ENCODE measurements around the gene FARS2. TPM values are rescaled to one million over a fixed set of nuclear protein-coding genes. Genes with fewer than 3 reads are reported as not detected.

FARS2 gene
- total RNA-seq, 2 experiments from 2014 or later: 18.4 to 20.0 TPM

DNA sequence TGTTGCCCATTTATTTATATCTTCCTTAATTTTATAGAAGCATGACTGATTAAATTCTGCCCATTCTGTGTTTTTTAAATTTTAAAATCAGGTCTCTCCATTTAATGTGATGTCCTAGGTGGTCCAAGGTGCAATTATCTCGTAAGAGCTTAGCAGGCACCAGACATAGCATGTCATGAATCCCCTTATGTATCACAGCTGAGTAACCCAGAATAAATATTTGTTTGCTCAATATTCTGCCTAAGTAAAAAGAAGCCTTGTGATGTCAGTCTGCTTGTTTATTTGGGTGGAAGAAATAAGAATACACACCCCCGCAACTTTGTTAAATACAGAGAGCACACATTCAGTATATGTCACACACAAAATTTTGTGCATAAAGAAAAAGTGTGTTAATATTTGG lies 211.3 kb downstream of the FARS2 start:
- peaks cover 4% of the 10 kb centered on the region for H3K4me1 Mint-ChIP-seq
- H3K9me3 Mint-ChIP-seq: no peaks in the 10 kb centered on the region
- no peak for DNase-seq
- H3K27me3 Mint-ChIP-seq: no peaks in the 10 kb centered on the region
- H3K36me3 Mint-ChIP-seq: no peaks in the 10 kb centered on the region
- H3K4me3 Mint-ChIP-seq: no peak overlapping the region
- H3K27ac Mint-ChIP-seq: no peak overlapping the region

GRCh38 chr6:5475779-5476178 lies 214.5 kb downstream of the FARS2 start:
- H3K27me3 Mint-ChIP-seq: no peaks in the 10 kb centered on the region
- H3K9me3 Mint-ChIP-seq: no peaks in the 10 kb centered on the region
- DNase-seq: no peak
- no peaks in the 10 kb centered on the region for H3K4me1 Mint-ChIP-seq
- H3K27ac Mint-ChIP-seq: no peak overlapping the region
- no peaks in the 10 kb centered on the region for H3K36me3 Mint-ChIP-seq
- no peak overlapping the region for H3K4me3 Mint-ChIP-seq

DNA sequence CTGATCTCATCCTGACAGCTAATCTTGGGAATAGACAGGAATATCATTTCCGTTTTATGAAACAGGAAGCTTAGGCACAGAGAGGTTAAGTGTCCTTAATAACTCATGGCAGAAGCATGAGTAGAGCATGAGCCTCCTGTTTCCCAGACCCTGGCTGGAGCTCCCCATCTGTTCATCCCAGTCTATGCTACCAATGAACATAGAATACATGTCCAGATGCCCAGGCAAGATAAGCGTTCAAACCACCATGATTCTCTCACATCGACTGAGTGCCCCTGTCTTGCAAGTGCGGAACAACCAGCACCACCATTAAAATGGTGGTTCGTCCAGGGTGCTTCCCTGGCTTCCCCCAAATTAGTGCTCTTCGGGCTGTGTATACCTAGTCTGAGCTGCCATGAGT lies 217.1 kb downstream of the FARS2 start:
- Mint-ChIP-seq H3K4me3 (no peak overlapping the region), H3K27me3 (no peaks in the 10 kb centered on the region), H3K27ac (no peak overlapping the region), H3K4me1 (peaks cover 3% of the 10 kb centered on the region), H3K9me3 (no peaks in the 10 kb centered on the region), H3K36me3 (no peaks in the 10 kb centered on the region)
- DNase-seq: no peak

GRCh38 chr6:5481033-5481432 lies 219.7 kb downstream of the FARS2 start:
- H3K27ac Mint-ChIP-seq: no peak overlapping the region
- H3K4me3 Mint-ChIP-seq: no peak overlapping the region
- DNase-seq: no peak

DNA sequence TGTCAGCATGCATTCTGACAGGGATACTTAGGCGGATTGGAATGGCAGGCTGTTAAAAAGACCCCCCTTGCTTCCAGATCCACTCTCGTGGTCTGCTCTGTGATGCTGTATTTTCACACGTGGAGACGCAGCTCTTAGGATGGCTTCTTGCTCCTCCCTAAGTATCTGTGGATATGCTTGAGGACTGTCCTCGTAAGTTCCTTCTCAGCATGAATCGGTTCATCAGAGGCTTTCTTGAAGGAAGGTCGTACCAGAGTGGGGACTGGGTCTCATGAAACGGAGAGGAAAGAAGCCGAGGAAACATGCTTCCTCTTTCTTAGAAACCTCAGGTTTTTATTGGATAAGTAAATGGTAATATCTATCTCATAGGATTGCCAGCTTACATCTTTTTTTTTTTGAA lies 220.4 kb downstream of the FARS2 start:
- Mint-ChIP-seq H3K36me3 (no peaks in the 10 kb centered on the region), H3K27ac (no peak overlapping the region), H3K9me3 (no peaks in the 10 kb centered on the region), H3K4me3 (no peak overlapping the region), H3K27me3 (no peaks in the 10 kb centered on the region), H3K4me1 (peaks cover 13% of the 10 kb centered on the region)
- no peak for DNase-seq

More at GRCh38 chr6:5481033-5481432, 219.7 kb downstream of the FARS2 start:
- H3K27me3 Mint-ChIP-seq: no peaks in the 10 kb centered on the region
- H3K9me3 Mint-ChIP-seq: no peaks in the 10 kb centered on the region
- H3K36me3 Mint-ChIP-seq: no peaks in the 10 kb centered on the region
- peaks cover 6% of the 10 kb centered on the region for H3K4me1 Mint-ChIP-seq

DNA sequence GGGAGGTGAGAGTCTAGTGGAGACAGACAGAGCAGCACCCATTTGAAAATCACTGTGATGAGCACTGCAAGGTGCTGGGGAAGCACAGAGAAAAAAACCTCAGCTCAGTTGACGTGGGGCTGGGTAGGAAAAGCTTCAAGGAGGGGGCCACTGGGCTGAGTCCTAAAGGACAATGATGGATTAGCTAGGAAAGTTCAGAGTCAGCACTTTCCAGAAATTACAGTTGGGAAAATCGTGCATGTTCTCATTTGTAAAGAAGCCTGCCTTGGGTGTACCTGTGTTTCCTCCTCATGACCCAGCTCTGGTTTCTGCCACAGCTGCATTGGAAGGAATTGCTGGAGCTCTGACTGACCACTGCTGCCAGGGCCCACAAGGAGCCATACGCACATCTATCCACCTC lies 221.3 kb downstream of the FARS2 start:
- no peaks in the 10 kb centered on the region for H3K27me3 Mint-ChIP-seq
- H3K27ac Mint-ChIP-seq: no peak overlapping the region
- H3K4me1 Mint-ChIP-seq: peaks cover 17% of the 10 kb centered on the region
- DNase-seq: no peak
- no peak overlapping the region for H3K4me3 Mint-ChIP-seq
- H3K36me3 Mint-ChIP-seq: no peaks in the 10 kb centered on the region
- no peaks in the 10 kb centered on the region for H3K9me3 Mint-ChIP-seq

DNA sequence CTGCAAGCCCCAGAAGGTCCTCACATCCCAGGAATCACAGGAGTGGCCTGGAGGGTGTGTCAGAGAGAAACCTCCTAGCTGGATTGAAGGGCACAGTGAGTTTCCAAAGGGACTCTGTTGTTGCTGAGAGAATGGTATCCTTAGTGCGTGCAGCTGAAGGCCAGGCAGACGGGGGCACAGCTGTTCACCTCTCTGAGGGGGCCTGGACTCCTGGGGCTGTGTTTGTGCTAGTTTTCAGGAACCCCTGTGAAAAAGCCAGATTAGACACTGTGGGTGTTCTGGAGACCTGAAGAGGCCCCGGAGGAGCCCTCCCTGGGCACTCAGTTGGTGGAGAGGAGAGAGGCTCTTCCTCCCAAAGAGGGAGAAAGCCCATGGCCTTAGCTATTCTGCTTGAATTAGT lies 223.4 kb downstream of the FARS2 start:
- DNase-seq: no peak
- Mint-ChIP-seq H3K4me1 (peaks cover 17% of the 10 kb centered on the region), H3K4me3 (no peak overlapping the region), H3K9me3 (no peaks in the 10 kb centered on the region), H3K27ac (no peak overlapping the region), H3K27me3 (no peaks in the 10 kb centered on the region), H3K36me3 (peaks cover 2% of the 10 kb centered on the region)

GRCh38 chr6:5486214-5486613 lies 224.9 kb downstream of the FARS2 start:
- Mint-ChIP-seq H3K4me1 (peaks cover 17% of the 10 kb centered on the region), H3K9me3 (no peaks in the 10 kb centered on the region), H3K27ac (no peak overlapping the region)

GRCh38 chr6:5490501-5491069 lies 229.3 kb downstream of the FARS2 start:
- H3K36me3 Mint-ChIP-seq: peaks cover 12% of the 10 kb centered on the region
- H3K9me3 Mint-ChIP-seq: no peaks in the 10 kb centered on the region
- no peaks in the 10 kb centered on the region for H3K27me3 Mint-ChIP-seq
- DNase-seq: no peak
- peaks cover 11% of the 10 kb centered on the region for H3K4me1 Mint-ChIP-seq
- H3K4me3 Mint-ChIP-seq: no peak overlapping the region
- H3K27ac Mint-ChIP-seq: no peak overlapping the region

More at GRCh38 chr6:5486214-5486613, 224.9 kb downstream of the FARS2 start:
- H3K4me3 Mint-ChIP-seq: no peak overlapping the region
- H3K27me3 Mint-ChIP-seq: no peaks in the 10 kb centered on the region
- DNase-seq: no peak
- peaks cover 5% of the 10 kb centered on the region for H3K36me3 Mint-ChIP-seq

DNA sequence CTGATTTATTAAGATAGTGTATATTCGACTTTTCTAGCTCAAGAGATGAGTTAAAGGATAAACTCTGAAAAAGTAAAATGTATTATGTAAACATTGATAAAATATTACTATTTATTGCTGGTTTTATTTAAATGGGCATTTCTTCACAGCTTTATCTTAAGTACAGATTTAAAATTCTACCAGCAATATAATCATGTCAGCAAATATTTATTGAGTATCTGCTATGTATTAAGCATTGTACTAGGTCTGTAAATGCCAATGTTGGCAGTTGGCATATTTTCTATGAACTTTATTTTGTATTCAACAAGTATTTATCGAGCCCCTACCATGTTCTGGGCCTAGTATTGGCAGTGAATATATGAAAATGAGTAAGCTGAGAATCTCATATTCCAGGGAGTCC lies 231.0 kb downstream of the FARS2 start:
- H3K36me3 Mint-ChIP-seq: peaks cover 12% of the 10 kb centered on the region
- no peaks in the 10 kb centered on the region for H3K9me3 Mint-ChIP-seq
- H3K27me3 Mint-ChIP-seq: no peaks in the 10 kb centered on the region
- H3K4me1 Mint-ChIP-seq: no peaks in the 10 kb centered on the region
- DNase-seq: no peak
- no peak overlapping the region for H3K4me3 Mint-ChIP-seq
- no peak overlapping the region for H3K27ac Mint-ChIP-seq

- no peak for DNase-seq
- Mint-ChIP-seq H3K9me3 (no peaks in the 10 kb centered on the region), H3K27ac (no peak overlapping the region), H3K4me1 (peaks cover 2% of the 10 kb centered on the region), H3K4me3 (no peak overlapping the region), H3K27me3 (no peaks in the 10 kb centered on the region), H3K36me3 (peaks cover 17% of the 10 kb centered on the region)
Observed at GRCh38 chr6:5493806-5494205, 232.5 kb downstream of the FARS2 start.

- H3K36me3 Mint-ChIP-seq: peaks cover 20% of the 10 kb centered on the region
- no peak overlapping the region for H3K27ac Mint-ChIP-seq
- H3K9me3 Mint-ChIP-seq: no peaks in the 10 kb centered on the region
- H3K27me3 Mint-ChIP-seq: no peaks in the 10 kb centered on the region
- no peak overlapping the region for H3K4me3 Mint-ChIP-seq
- DNase-seq: no peak
- peaks cover 10% of the 10 kb centered on the region for H3K4me1 Mint-ChIP-seq
Observed at GRCh38 chr6:5497896-5498578, 236.7 kb downstream of the FARS2 start.

- Mint-ChIP-seq H3K4me1 (peaks cover 10% of the 10 kb centered on the region), H3K4me3 (no peak overlapping the region), H3K27ac (no peak overlapping the region)
Observed at GRCh38 chr6:5498579-5498899, 237.2 kb downstream of the FARS2 start.

GRCh38 chr6:5499644-5500306 lies 238.5 kb downstream of the FARS2 start:
- peaks cover 10% of the 10 kb centered on the region for H3K4me1 Mint-ChIP-seq
- H3K36me3 Mint-ChIP-seq: peaks cover 21% of the 10 kb centered on the region
- H3K4me3 Mint-ChIP-seq: no peak overlapping the region

More at GRCh38 chr6:5498579-5498899, 237.2 kb downstream of the FARS2 start:
- H3K36me3 Mint-ChIP-seq: peaks cover 20% of the 10 kb centered on the region
- DNase-seq: no peak
- no peaks in the 10 kb centered on the region for H3K27me3 Mint-ChIP-seq
- H3K9me3 Mint-ChIP-seq: no peaks in the 10 kb centered on the region

DNA sequence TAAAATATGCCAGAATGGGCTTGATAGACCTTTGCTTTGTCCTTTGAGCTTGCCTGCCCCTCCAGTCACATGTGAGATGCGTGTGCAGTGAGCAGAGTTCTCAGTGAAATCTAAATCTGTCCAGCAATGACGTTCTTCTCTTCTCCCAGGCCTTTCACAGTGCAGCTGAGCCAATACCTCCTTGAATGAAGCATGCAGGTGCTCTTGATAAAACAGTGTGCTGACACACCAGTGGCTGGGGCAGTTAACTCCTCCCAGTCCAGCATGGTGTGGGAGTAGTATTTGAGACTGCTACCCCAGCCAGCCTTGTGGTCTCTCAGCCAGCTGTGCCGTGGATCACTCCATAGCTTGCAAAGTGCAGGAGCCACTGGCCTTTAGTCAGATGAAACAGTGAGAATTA lies 240.5 kb downstream of the FARS2 start:
- DNase-seq: no peak
- Mint-ChIP-seq H3K27ac (no peak overlapping the region), H3K36me3 (peaks cover 23% of the 10 kb centered on the region), H3K4me3 (no peak overlapping the region), H3K4me1 (peaks cover 24% of the 10 kb centered on the region), H3K27me3 (no peaks in the 10 kb centered on the region), H3K9me3 (no peaks in the 10 kb centered on the region)

More at GRCh38 chr6:5499644-5500306, 238.5 kb downstream of the FARS2 start:
- Mint-ChIP-seq H3K9me3 (no peaks in the 10 kb centered on the region), H3K27ac (no peak overlapping the region), H3K27me3 (no peaks in the 10 kb centered on the region)
- DNase-seq: no peak

- Mint-ChIP-seq H3K4me3 (no peak overlapping the region), H3K27ac (no peak overlapping the region), H3K27me3 (no peaks in the 10 kb centered on the region), H3K4me1 (peaks cover 31% of the 10 kb centered on the region), H3K9me3 (no peaks in the 10 kb centered on the region), H3K36me3 (peaks cover 15% of the 10 kb centered on the region)
- no peak for DNase-seq
Observed at GRCh38 chr6:5504078-5504477, 242.8 kb downstream of the FARS2 start.

Measured in activated naive CD8-positive, alpha-beta T cell treated with anti-CD3 and anti-CD28 coated beads for 36 hours (primary cell).